Mononuclear cell (primary cell): ENCODE data around the gene FLYWCH1. TPM values are rescaled to one million over a fixed set of nuclear protein-coding genes. Genes with fewer than 3 reads are reported as not detected.
"Not testable (repeated sequence)": the region's sequence is repeated elsewhere in the genome, so short reads cannot be mapped to it uniquely, and the experiment has no call there.

Experiments
- H3K27me3 ChIP-seq: 2 replicates; pipeline ENCODE4 v1.6.0; 2011; ENCODE audit warnings: low read length, control low read depth; ENCODE audit not compliant: insufficient read depth
- H3K4me1 ChIP-seq: 2 replicates; pipeline ENCODE4 v1.5.1; 2011; ENCODE audit warnings: mild to moderate bottlenecking, low read length, control low read depth; ENCODE audit not compliant: insufficient read depth
- H3K4me3 ChIP-seq: 2 replicates; pipeline ENCODE4 v1.5.1; 2011; ENCODE audit warnings: mild to moderate bottlenecking, low read length, moderate library complexity
- H3K9me3 ChIP-seq: 2 replicates; pipeline ENCODE4 v1.5.1; 2011; ENCODE audit warnings: low read depth, mild to moderate bottlenecking, control low read depth, low read length
- total RNA-seq: library from RNA; depleted of rRNA; stranded (reverse); fragments of >200 nt; gene quantifications from one replicate; pipeline ENCODE4 v1.2.3, GENCODE V29; 2012

The FLYWCH1 gene
- total RNA-seq, 1 donor, result 15.7 TPM

GRCh38 chr16:2928796-2929195, 17.1 kb downstream of the FLYWCH1 start:
- H3K4me3 ChIP-seq, result no peak overlapping the region

GRCh38 chr16:2929693-2930092, 18.0 kb downstream of the FLYWCH1 start:
- Histone ChIP-seq H3K4me3 (no peak overlapping the region), H3K27me3 (no peaks in the 10 kb centered on the region), H3K4me1 (peaks cover 5% of the 10 kb centered on the region), H3K9me3 (no peaks in the 10 kb centered on the region)

More at GRCh38 chr16:2928796-2929195, 17.1 kb downstream of the FLYWCH1 start:
- H3K27me3 ChIP-seq, result no peaks in the 10 kb centered on the region
- peaks cover 5% of the 10 kb centered on the region for H3K4me1 ChIP-seq
- no peaks in the 10 kb centered on the region for H3K9me3 ChIP-seq

GRCh38 chr16:2930236-2930635, 18.5 kb downstream of the FLYWCH1 start:
- H3K4me3 ChIP-seq, result no peak overlapping the region
- peaks cover 5% of the 10 kb centered on the region for H3K4me1 ChIP-seq
- no peaks in the 10 kb centered on the region for H3K27me3 ChIP-seq
- no peaks in the 10 kb centered on the region for H3K9me3 ChIP-seq

- not testable (repeated sequence) for H3K4me1 ChIP-seq, H3K9me3 ChIP-seq, H3K27me3 ChIP-seq, H3K4me3 ChIP-seq
Measured at GRCh38 chr16:2931231-2931914, 19.6 kb downstream of the FLYWCH1 start.

GRCh38 chr16:2933136-2933535, 21.4 kb downstream of the FLYWCH1 start:
- Histone ChIP-seq H3K9me3 (no peaks in the 10 kb centered on the region), H3K4me3 (no peak overlapping the region), H3K27me3 (no peaks in the 10 kb centered on the region), H3K4me1 (no peaks in the 10 kb centered on the region)

GRCh38 chr16:2933701-2934100, 22.0 kb downstream of the FLYWCH1 start:
- Histone ChIP-seq H3K27me3 (no peaks in the 10 kb centered on the region), H3K9me3 (no peaks in the 10 kb centered on the region), H3K4me3 (no peak overlapping the region), H3K4me1 (no peaks in the 10 kb centered on the region)

GRCh38 chr16:2934450-2934849, 22.7 kb downstream of the FLYWCH1 start:
- Histone ChIP-seq H3K27me3 (no peaks in the 10 kb centered on the region), H3K9me3 (no peaks in the 10 kb centered on the region), H3K4me3 (no peak overlapping the region), H3K4me1 (no peaks in the 10 kb centered on the region)

GRCh38 chr16:2936436-2937011, 24.8 kb downstream of the FLYWCH1 start:
- Histone ChIP-seq H3K9me3 (no peaks in the 10 kb centered on the region), H3K4me1 (no peaks in the 10 kb centered on the region), H3K27me3 (no peaks in the 10 kb centered on the region), H3K4me3 (no peak overlapping the region)

- Histone ChIP-seq H3K27me3 (no peaks in the 10 kb centered on the region), H3K9me3 (no peaks in the 10 kb centered on the region), H3K4me1 (no peaks in the 10 kb centered on the region)
Measured at GRCh38 chr16:2937170-2937569, 25.4 kb downstream of the FLYWCH1 start.

GRCh38 chr16:2938206-2938605, 26.5 kb downstream of the FLYWCH1 start:
- Histone ChIP-seq H3K27me3 (no peaks in the 10 kb centered on the region), H3K4me3 (no peak overlapping the region), H3K9me3 (no peaks in the 10 kb centered on the region), H3K4me1 (no peaks in the 10 kb centered on the region)

More at GRCh38 chr16:2937170-2937569, 25.4 kb downstream of the FLYWCH1 start:
- H3K4me3 ChIP-seq, result no peak overlapping the region

- Histone ChIP-seq H3K4me1 (no peaks in the 10 kb centered on the region), H3K9me3 (no peaks in the 10 kb centered on the region), H3K27me3 (no peaks in the 10 kb centered on the region), H3K4me3 (no peak overlapping the region)
Measured at GRCh38 chr16:2939968-2940367, 28.2 kb downstream of the FLYWCH1 start.

GRCh38 chr16:2942045-2942444, 30.3 kb downstream of the FLYWCH1 start:
- no peaks in the 10 kb centered on the region for H3K9me3 ChIP-seq
- H3K4me1 ChIP-seq, result no peaks in the 10 kb centered on the region
- H3K27me3 ChIP-seq, result no peaks in the 10 kb centered on the region
- H3K4me3 ChIP-seq, result no peak overlapping the region

- H3K4me3 ChIP-seq, H3K27me3 ChIP-seq, H3K9me3 ChIP-seq, H3K4me1 ChIP-seq: not testable (repeated sequence)
Measured at GRCh38 chr16:2943716-2944115, 32.0 kb downstream of the FLYWCH1 start.

- Histone ChIP-seq H3K9me3 (no peaks in the 10 kb centered on the region), H3K27me3 (no peaks in the 10 kb centered on the region), H3K4me1 (no peaks in the 10 kb centered on the region), H3K4me3 (no peak overlapping the region)
Measured at GRCh38 chr16:2946649-2947048, 34.9 kb downstream of the FLYWCH1 start.

GRCh38 chr16:2948807-2949704, 37.3 kb downstream of the FLYWCH1 start:
- Histone ChIP-seq H3K4me1 (no peaks in the 10 kb centered on the region), H3K4me3 (no peak overlapping the region)

More at GRCh38 chr16:2948807-2949704, 37.3 kb downstream of the FLYWCH1 start:
- H3K27me3 ChIP-seq, result no peaks in the 10 kb centered on the region
- no peaks in the 10 kb centered on the region for H3K9me3 ChIP-seq
